A549 (cell line): ENCODE data around the gene PRSS2. TPM values are rescaled to one million over a fixed set of nuclear protein-coding genes. Genes with fewer than 3 reads are reported as not detected.
"Not testable (repeated sequence)": the region's sequence is repeated elsewhere in the genome, so short reads cannot be mapped to it uniquely, and the experiment has no call there.

ENCODE experiments used
- ATAC-seq, 2 experiments: fragments of 200-7000 bp in 1 of 2; fragments of >200 bp in 1 of 2; cut with Nextera tagmentation in 1 of 2; cut with Tn5 transposase in 1 of 2; 3 replicates each; pipeline versions ENCODE4 v1.8.0 to v1.9.1; 2018 to 2020; ENCODE audit warnings: mild to moderate bottlenecking in 1 of 2, moderate library complexity in 1 of 2
- CTCF ChIA-PET: fragments of 300-600 bp; sonication (Branson Sonifier 250); formaldehyde crosslinking; extraction: SDS; loops from one replicate; lab custom pipeline; 2021; ENCODE audit warnings: antibody characterized with exemption, inconsistent platforms; lab: Yijun Ruan, JAX
- POLR2A ChIA-PET: fragments of 350-600 bp; formaldehyde crosslinking; extraction: SDS; loops from one replicate; lab custom pipeline; 2021; ENCODE audit warnings: antibody characterized with exemption, inconsistent platforms; lab: Yijun Ruan, JAX
- DNase-seq, 2 experiments: peaks; one replicate each; pipeline versions ENCODE4 v3.0.0 to v3.0.0-alpha.2; 2011 to 2016; ENCODE audit warnings: low read depth in 1 of 2, low spot score in 1 of 2
- FAIRE-seq: peaks from 2 replicates; lab custom pipeline; 2011; peaks lifted over from hg19 to GRCh38; lab: Jason Lieb, UNC
- H3K27ac ChIP-seq, 2 experiments: fragments of >200 bp; sonication (Bioruptor Twin); formaldehyde crosslinking; 3 replicates each; pipeline ENCODE4 v1.5.1; 2016 to 2017
- H3K4me1 ChIP-seq: fragments of >200 bp; sonication (Bioruptor Twin); formaldehyde crosslinking; 3 replicates; pipeline ENCODE4 v1.6.1; 2016
- H3K4me2 ChIP-seq: fragments of >200 bp; sonication (Bioruptor Twin); formaldehyde crosslinking; 3 replicates; pipeline ENCODE4 v1.6.1; 2016
- H3K4me3 ChIP-seq: fragments of >200 bp; sonication (Bioruptor Twin); formaldehyde crosslinking; 3 replicates; pipeline ENCODE4 v1.5.1; 2016
- H3K9me3 ChIP-seq: fragments of >200 bp; sonication (Bioruptor Twin); formaldehyde crosslinking; 3 replicates; pipeline ENCODE4 v1.6.1; 2016
- EHMT2 ChIP-seq: fragments of 200-600 bp; sonication (generic); IDR thresholded peaks from 2 replicates; pipeline ENCODE4 v1.6.1; 2016; ENCODE audit warnings: antibody characterized with exemption, low read depth, mild to moderate bottlenecking, moderate library complexity
- EP300 ChIP-seq, 2 experiments: fragments of >200 bp; sonication (Bioruptor Twin); formaldehyde crosslinking; IDR thresholded peaks; 2 replicates in 1 of 2; 3 replicates in 1 of 2; pipeline ENCODE4 v1.6.1; 2016 to 2017
- ESRRA ChIP-seq: fragments of 150-350 bp; IDR thresholded peaks from 2 replicates; pipeline ENCODE4 v1.6.1; 2014; ENCODE audit warnings: mild to moderate bottlenecking, low read length, borderline replicate concordance
- FOSL2 ChIP-seq, 2 experiments: fragments of 450-650 bp in 1 of 2; fragments of >200 bp in 1 of 2; sonication (Bioruptor Twin) in 1 of 2; formaldehyde crosslinking; IDR thresholded peaks; 2 replicates each; pipeline versions ENCODE4 v1.5.0 to v1.6.1; 2016 to 2020; ENCODE audit warnings: mild to moderate bottlenecking in 1 of 2, moderate library complexity in 1 of 2
- HOXA7 ChIP-seq: fragments of 250-450 bp; sonication (Bioruptor Pico); IDR thresholded peaks from 2 replicates; pipeline ENCODE4 v1.5.0; 2020; ENCODE audit warnings: mild to moderate bottlenecking, moderate library complexity
- HOXB5 ChIP-seq: fragments of 250-450 bp; sonication (Bioruptor Pico); IDR thresholded peaks from 2 replicates; pipeline ENCODE4 v1.5.0; 2020; ENCODE audit warnings: mild to moderate bottlenecking, moderate library complexity
- NPAS2 ChIP-seq: fragments of 250-450 bp; sonication (Bioruptor Pico); IDR thresholded peaks from 2 replicates; pipeline ENCODE4 v1.8.0; 2022; ENCODE audit warnings: mild to moderate bottlenecking, moderate library complexity, borderline replicate concordance
- PHF8 ChIP-seq: fragments of 200-600 bp; sonication (generic); IDR thresholded peaks from 2 replicates; pipeline ENCODE4 v1.6.1; 2016; ENCODE audit warnings: low read depth, mild to moderate bottlenecking, antibody characterized with exemption, moderate library complexity, borderline replicate concordance
- POLR2AphosphoS2 ChIP-seq: conservative IDR thresholded peaks from 2 replicates; pipeline ENCODE4 v1.6.1; 2012; ENCODE audit warnings: low read length, improper control_type of control experiment, inconsistent platforms
- RAD21 ChIP-seq, 2 experiments: fragments of >200 bp in 1 of 2; sonication (Bioruptor Twin) in 1 of 2; formaldehyde crosslinking in 1 of 2; IDR thresholded peaks in 1 of 2; conservative IDR thresholded peaks in 1 of 2; 2 replicates in 1 of 2; 3 replicates in 1 of 2; pipeline ENCODE4 v1.6.1; 2012 to 2018; ENCODE audit warnings: inconsistent platforms in 1 of 2
- ZNF302 ChIP-seq: fragments of 250-450 bp; sonication (Bioruptor Pico); IDR thresholded peaks from 2 replicates; pipeline ENCODE4 v1.9.0; 2021; ENCODE audit warnings: inconsistent platforms, mild to moderate bottlenecking, moderate library complexity
- WGBS: methylation state at CpG from one replicate; pipeline ENCODE4 v1.1.6; 2017; ENCODE audit errors: missing lambda C conversion rate; 5-methylcytosine and 5-hydroxymethylcytosine counted together
- polyA plus RNA-seq, 4 experiments: library from polyadenylated mRNA; depleted of rRNA in 3 of 4; stranded (reverse); fragments of >200 nt; fragmentation: RNase III in 1 of 4; extraction: RNeasy Plus Mini Kit Qiagen cat#74134 plus additional on column Dnase treatment in 1 of 4; gene quantifications; 2 replicates in 3 of 4; 3 replicates in 1 of 4; pipeline ENCODE4 v1.2.3, GENCODE V29; 2011 to 2017
- TF ChIP-seq, protein P1 (sequence below): fragments of 200-600 bp; sonication (generic); IDR thresholded peaks from 2 replicates; pipeline ENCODE4 v1.6.1; 2016; ENCODE audit warnings: antibody characterized with exemption, mild to moderate bottlenecking, moderate library complexity
- TF ChIP-seq, protein P2 (sequence below): fragments of 150-350 bp; IDR thresholded peaks from 2 replicates; pipeline ENCODE4 v1.6.1; 2014; ENCODE audit warnings: low read depth, mild to moderate bottlenecking, low read length

PRSS2 gene
- polyA plus RNA-seq, 2 of the 4 experiments (the other 2 are of a cell fraction) = not detected

- Histone ChIP-seq H3K4me3 (no peak overlapping the region), H3K4me1 (no peaks in the 10 kb centered on the region), H3K9me3 (no peaks in the 10 kb centered on the region), H3K4me2 (no peak overlapping the region), H3K27ac (no peak overlapping the region)
- POLR2A ChIA-PET = no interaction called here
- DNase-seq = no peak
- WGBS = 17% methylated on average over 10 of the region's 10 CpGs
- no peak for FAIRE-seq
- CTCF ChIA-PET = no interaction called here
- TF ChIP-seq EHMT2 (no peak), ESRRA (no peak), HOXB5 (CRISPR knock-in tag) (no peak), ZNF302 (CRISPR knock-in tag) (no peak), NPAS2 (CRISPR knock-in tag) (no peak), HOXA7 (no peak)
- TF ChIP-seq, protein P1, sequence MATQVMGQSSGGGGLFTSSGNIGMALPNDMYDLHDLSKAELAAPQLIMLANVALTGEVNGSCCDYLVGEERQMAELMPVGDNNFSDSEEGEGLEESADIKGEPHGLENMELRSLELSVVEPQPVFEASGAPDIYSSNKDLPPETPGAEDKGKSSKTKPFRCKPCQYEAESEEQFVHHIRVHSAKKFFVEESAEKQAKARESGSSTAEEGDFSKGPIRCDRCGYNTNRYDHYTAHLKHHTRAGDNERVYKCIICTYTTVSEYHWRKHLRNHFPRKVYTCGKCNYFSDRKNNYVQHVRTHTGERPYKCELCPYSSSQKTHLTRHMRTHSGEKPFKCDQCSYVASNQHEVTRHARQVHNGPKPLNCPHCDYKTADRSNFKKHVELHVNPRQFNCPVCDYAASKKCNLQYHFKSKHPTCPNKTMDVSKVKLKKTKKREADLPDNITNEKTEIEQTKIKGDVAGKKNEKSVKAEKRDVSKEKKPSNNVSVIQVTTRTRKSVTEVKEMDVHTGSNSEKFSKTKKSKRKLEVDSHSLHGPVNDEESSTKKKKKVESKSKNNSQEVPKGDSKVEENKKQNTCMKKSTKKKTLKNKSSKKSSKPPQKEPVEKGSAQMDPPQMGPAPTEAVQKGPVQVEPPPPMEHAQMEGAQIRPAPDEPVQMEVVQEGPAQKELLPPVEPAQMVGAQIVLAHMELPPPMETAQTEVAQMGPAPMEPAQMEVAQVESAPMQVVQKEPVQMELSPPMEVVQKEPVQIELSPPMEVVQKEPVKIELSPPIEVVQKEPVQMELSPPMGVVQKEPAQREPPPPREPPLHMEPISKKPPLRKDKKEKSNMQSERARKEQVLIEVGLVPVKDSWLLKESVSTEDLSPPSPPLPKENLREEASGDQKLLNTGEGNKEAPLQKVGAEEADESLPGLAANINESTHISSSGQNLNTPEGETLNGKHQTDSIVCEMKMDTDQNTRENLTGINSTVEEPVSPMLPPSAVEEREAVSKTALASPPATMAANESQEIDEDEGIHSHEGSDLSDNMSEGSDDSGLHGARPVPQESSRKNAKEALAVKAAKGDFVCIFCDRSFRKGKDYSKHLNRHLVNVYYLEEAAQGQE = no peak
- ATAC-seq = no peak
Observed at GRCh38 chr7:142754681-142755575, 15.8 kb upstream of the PRSS2 start.

GRCh38 chr7:142758312-142758711, 12.5 kb upstream of the PRSS2 start:
- POLR2A ChIA-PET, DNase-seq, H3K9me3 ChIP-seq, H3K4me2 ChIP-seq, H3K4me3 ChIP-seq, ATAC-seq, H3K4me1 ChIP-seq, CTCF ChIA-PET, H3K27ac ChIP-seq, FAIRE-seq: not testable (repeated sequence)
- 0% methylated on average over 2 of the region's 3 CpGs for WGBS

DNA sequence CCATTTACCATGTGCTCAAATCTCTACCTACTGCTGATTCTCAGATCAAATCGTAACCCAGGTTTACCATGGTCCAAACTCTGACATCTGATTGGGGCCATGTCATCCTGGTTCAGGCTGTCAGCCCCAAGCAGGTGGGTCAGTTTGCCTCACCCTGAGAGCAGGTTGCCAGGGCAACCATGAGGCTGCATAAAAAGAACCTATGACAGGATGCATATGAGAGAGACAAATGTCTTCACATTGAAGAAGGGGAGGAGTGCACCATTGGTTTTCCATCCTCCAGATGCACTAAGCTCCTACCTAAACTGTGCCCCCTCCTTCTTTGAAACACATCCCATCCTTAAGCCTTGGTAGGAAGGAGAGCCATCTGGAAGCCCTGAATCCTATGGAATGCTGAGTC, 11.3 kb upstream of the PRSS2 start:
- no peak for TF ChIP-seq POLR2AphosphoS2
- FAIRE-seq (no peak), DNase-seq (no peak), ATAC-seq (no peak)
- H3K27ac ChIP-seq = no peak overlapping the region
- 0% methylated on average over 1 of the region's 1 CpG for WGBS
- no peaks in the 10 kb centered on the region for H3K4me1 ChIP-seq
- H3K9me3 ChIP-seq = no peaks in the 10 kb centered on the region
- no peak overlapping the region for H3K4me3 ChIP-seq
- CTCF ChIA-PET = interaction anchor here (1.0 to 4.2 kb wide), 2 partner anchors 24 to 474 kb away, joined by 3 to 15 read pairs; no protein-coding TSS in a partner anchor
- H3K4me2 ChIP-seq = no peak overlapping the region
- POLR2A ChIA-PET = no interaction called here

DNA sequence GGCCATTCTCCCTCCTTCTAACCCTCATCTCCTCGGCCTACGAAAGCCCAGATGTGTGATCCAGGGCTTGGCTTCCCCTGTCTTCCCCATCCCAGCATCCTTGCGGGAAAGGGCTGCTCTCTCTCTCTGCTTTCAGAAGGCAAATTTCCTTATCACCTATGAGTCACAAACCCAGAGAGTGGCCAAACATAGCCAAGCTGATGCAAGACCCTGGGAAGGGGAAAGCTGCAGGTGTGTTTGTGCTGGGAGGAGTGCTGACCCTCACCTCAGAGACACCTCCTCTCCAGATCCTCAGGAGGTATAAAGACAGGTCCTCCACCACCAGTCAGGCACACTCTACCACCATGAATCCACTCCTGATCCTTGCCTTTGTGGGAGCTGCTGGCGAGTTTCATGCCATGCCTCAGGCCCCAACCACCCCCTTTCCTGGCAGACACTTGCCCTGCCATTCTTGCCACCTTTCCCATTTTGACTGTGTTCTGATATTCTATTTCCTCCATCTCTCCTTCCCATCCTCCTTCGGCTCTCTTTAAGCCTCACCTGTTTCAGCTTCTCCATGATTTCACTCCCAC, 10.6 kb upstream of the PRSS2 start:
- ChIA-PET POLR2A (no interaction called here), CTCF (interaction anchor here (1.0 to 4.2 kb wide), 2 partner anchors 23 to 474 kb away, joined by 3 to 15 read pairs; no protein-coding TSS in a partner anchor)
- DNase-seq (no peak), ATAC-seq (no peak), FAIRE-seq (no peak)
- no peak overlapping the region for H3K27ac ChIP-seq
- under 1% methylated on average over 5 of the region's 5 CpGs for WGBS
- H3K4me3 ChIP-seq = no peak overlapping the region
- H3K9me3 ChIP-seq = no peaks in the 10 kb centered on the region
- no peaks in the 10 kb centered on the region for H3K4me1 ChIP-seq
- TF ChIP-seq, protein P2, sequence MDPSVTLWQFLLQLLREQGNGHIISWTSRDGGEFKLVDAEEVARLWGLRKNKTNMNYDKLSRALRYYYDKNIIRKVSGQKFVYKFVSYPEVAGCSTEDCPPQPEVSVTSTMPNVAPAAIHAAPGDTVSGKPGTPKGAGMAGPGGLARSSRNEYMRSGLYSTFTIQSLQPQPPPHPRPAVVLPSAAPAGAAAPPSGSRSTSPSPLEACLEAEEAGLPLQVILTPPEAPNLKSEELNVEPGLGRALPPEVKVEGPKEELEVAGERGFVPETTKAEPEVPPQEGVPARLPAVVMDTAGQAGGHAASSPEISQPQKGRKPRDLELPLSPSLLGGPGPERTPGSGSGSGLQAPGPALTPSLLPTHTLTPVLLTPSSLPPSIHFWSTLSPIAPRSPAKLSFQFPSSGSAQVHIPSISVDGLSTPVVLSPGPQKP = no peak
- TF ChIP-seq ZNF302 (CRISPR knock-in tag) (no peak), RAD21 (conservative IDR thresholded peaks at IDR 0.05 in 1 of 2, IDR thresholded peaks at IDR 0.05 in 1 of 2) (no peak), FOSL2 (IDR thresholded peaks at IDR 0.05) (no peak), FOSL2 (CRISPR knock-in tag; IDR thresholded peaks at IDR 0.05) (no peak), PHF8 (no peak), EP300 (IDR thresholded peaks at IDR 0.05) (no peak)
- no peak overlapping the region for H3K4me2 ChIP-seq

DNA sequence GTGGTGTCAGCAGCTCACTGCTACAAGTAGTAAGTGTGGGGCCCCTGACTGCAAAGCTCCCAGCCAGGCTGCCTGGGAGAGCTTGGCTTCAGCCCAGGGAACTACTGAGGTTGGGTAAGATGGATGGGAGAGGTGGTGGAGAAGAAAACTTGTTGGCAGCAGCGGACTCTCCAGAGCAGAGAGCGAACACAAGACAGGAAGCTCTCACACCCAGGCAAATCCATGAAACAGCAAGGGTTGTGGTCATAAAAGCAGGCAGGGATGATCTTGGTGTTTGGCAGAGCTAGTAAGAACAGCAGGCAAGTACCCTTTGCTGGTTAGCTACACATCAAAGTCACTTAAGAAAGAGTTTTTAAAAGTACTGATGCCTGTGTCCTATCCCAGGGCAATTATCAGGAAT, 9.2 kb upstream of the PRSS2 start:
- H3K4me3 ChIP-seq, POLR2A ChIA-PET, H3K9me3 ChIP-seq, ATAC-seq, H3K4me1 ChIP-seq, DNase-seq, H3K27ac ChIP-seq, FAIRE-seq, H3K4me2 ChIP-seq: not testable (repeated sequence)
- CTCF ChIA-PET = interaction anchor here (4.2 kb wide), 1 partner anchor 21 kb away, joined by 15 read pairs; no protein-coding TSS in a partner anchor
- WGBS = 0% methylated on average over 2 of the region's 2 CpGs
